ENCODE data around the gene TLE2.

DNA sequence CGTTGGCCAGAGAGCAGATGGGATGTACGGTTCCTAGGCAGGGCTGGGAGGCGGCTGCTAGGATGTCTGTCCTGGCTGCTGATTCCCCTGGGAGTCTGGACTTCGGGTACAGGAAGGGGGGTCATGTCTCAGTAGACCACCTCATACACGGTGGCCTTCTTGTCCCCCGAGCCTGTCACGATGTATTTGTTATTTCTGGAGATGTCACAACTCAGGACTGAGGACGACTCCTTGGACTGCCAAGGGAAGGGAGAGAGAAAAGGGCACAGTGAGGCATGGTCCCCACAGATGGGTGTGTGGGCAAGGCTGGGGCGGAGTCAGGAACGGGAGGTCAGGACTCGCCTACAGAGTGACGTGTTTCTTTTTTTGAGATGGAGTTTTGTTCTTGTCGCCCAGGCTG, 31.4 kb downstream of the TLE2 start:
- no peak for TF ChIP-seq CEBPB (IDR thresholded peaks at IDR 0.05)
- TF ChIP-seq, protein P1, sequence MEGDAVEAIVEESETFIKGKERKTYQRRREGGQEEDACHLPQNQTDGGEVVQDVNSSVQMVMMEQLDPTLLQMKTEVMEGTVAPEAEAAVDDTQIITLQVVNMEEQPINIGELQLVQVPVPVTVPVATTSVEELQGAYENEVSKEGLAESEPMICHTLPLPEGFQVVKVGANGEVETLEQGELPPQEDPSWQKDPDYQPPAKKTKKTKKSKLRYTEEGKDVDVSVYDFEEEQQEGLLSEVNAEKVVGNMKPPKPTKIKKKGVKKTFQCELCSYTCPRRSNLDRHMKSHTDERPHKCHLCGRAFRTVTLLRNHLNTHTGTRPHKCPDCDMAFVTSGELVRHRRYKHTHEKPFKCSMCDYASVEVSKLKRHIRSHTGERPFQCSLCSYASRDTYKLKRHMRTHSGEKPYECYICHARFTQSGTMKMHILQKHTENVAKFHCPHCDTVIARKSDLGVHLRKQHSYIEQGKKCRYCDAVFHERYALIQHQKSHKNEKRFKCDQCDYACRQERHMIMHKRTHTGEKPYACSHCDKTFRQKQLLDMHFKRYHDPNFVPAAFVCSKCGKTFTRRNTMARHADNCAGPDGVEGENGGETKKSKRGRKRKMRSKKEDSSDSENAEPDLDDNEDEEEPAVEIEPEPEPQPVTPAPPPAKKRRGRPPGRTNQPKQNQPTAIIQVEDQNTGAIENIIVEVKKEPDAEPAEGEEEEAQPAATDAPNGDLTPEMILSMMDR (IDR thresholded peaks at IDR 0.05): no peak
- TF ChIP-seq, protein P2, sequence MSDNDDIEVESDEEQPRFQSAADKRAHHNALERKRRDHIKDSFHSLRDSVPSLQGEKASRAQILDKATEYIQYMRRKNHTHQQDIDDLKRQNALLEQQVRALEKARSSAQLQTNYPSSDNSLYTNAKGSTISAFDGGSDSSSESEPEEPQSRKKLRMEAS (IDR thresholded peaks at IDR 0.05): no peak
- TF ChIP-seq MYC (IDR thresholded peaks at IDR 0.05; ENCODE audit: borderline replicate concordance, low read length): no peak
- TF ChIP-seq, protein P3, sequence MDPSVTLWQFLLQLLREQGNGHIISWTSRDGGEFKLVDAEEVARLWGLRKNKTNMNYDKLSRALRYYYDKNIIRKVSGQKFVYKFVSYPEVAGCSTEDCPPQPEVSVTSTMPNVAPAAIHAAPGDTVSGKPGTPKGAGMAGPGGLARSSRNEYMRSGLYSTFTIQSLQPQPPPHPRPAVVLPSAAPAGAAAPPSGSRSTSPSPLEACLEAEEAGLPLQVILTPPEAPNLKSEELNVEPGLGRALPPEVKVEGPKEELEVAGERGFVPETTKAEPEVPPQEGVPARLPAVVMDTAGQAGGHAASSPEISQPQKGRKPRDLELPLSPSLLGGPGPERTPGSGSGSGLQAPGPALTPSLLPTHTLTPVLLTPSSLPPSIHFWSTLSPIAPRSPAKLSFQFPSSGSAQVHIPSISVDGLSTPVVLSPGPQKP (IDR thresholded peaks at IDR 0.05; ENCODE audit: low read depth, low read length): no peak
- TF ChIP-seq POLR2A (IDR thresholded peaks at IDR 0.05; ENCODE audit: low read length): no peak
- TF ChIP-seq, protein P4, sequence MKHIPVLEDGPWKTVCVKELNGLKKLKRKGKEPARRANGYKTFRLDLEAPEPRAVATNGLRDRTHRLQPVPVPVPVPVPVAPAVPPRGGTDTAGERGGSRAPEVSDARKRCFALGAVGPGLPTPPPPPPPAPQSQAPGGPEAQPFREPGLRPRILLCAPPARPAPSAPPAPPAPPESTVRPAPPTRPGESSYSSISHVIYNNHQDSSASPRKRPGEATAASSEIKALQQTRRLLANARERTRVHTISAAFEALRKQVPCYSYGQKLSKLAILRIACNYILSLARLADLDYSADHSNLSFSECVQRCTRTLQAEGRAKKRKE (CRISPR knock-in tag; IDR thresholded peaks at IDR 0.05; ENCODE audit: low read depth): no peak
- TF ChIP-seq RAD21 (conservative IDR thresholded peaks at IDR 0.05 in 1 of 2, IDR thresholded peaks at IDR 0.05 in 1 of 2): no peak
- TF ChIP-seq CHD2 (IDR thresholded peaks at IDR 0.05; ENCODE audit: low read length, partially characterized antibody): no peak
- TF ChIP-seq JUNB (IDR thresholded peaks at IDR 0.05): no peak
- TF ChIP-seq GATA3 (IDR thresholded peaks at IDR 0.05; ENCODE audit: borderline replicate concordance): no peak
- no peak for TF ChIP-seq HOXA7 (CRISPR knock-in tag; IDR thresholded peaks at IDR 0.05)
- TF ChIP-seq, protein P5, sequence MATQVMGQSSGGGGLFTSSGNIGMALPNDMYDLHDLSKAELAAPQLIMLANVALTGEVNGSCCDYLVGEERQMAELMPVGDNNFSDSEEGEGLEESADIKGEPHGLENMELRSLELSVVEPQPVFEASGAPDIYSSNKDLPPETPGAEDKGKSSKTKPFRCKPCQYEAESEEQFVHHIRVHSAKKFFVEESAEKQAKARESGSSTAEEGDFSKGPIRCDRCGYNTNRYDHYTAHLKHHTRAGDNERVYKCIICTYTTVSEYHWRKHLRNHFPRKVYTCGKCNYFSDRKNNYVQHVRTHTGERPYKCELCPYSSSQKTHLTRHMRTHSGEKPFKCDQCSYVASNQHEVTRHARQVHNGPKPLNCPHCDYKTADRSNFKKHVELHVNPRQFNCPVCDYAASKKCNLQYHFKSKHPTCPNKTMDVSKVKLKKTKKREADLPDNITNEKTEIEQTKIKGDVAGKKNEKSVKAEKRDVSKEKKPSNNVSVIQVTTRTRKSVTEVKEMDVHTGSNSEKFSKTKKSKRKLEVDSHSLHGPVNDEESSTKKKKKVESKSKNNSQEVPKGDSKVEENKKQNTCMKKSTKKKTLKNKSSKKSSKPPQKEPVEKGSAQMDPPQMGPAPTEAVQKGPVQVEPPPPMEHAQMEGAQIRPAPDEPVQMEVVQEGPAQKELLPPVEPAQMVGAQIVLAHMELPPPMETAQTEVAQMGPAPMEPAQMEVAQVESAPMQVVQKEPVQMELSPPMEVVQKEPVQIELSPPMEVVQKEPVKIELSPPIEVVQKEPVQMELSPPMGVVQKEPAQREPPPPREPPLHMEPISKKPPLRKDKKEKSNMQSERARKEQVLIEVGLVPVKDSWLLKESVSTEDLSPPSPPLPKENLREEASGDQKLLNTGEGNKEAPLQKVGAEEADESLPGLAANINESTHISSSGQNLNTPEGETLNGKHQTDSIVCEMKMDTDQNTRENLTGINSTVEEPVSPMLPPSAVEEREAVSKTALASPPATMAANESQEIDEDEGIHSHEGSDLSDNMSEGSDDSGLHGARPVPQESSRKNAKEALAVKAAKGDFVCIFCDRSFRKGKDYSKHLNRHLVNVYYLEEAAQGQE (IDR thresholded peaks at IDR 0.05): no peak

Measured in A549 (cell line).